EH (cell line): ENCODE data around the gene SLC30A1.

Experiments
- DNase-seq: peaks from one replicate; pipeline ENCODE4 v3.0.0-alpha.2; 2015; ENCODE audit warnings: low read depth

The SLC30A1 gene

DNA sequence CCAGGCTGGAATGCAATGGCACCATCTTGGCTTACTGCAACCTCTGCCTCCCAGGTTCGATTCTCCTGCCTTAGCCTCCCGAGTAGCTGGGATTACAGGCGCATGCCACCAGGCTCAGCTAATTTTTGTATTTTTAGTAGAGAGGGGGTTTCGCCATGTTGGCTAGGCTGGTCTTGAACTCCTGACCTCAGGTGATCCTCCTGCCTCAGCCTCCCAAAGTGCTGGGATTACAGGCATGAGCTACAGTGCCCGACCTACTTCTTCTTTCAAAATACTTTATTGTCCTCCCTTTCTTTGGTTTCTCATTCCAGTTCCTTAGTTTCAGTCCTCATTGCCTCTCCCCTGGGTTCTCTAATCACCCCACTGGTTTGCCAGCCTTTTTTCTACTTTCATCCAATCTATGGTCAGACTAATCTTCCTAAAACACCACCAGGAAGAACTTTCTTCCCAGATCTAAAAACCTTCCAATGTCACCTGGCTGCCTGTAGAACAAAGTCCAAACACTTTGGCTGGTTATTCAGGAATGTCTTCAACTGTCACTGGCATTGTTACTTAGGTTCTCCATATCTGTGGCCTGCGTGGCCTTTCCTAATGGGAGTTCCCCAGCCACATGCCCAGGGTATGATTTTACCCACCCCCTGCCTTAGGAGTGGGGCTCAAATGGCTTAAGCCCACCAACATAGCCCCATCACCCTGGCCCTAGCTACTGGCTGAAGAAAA lies 29.0 kb upstream of the SLC30A1 start:
- DNase-seq: no peak

DNA sequence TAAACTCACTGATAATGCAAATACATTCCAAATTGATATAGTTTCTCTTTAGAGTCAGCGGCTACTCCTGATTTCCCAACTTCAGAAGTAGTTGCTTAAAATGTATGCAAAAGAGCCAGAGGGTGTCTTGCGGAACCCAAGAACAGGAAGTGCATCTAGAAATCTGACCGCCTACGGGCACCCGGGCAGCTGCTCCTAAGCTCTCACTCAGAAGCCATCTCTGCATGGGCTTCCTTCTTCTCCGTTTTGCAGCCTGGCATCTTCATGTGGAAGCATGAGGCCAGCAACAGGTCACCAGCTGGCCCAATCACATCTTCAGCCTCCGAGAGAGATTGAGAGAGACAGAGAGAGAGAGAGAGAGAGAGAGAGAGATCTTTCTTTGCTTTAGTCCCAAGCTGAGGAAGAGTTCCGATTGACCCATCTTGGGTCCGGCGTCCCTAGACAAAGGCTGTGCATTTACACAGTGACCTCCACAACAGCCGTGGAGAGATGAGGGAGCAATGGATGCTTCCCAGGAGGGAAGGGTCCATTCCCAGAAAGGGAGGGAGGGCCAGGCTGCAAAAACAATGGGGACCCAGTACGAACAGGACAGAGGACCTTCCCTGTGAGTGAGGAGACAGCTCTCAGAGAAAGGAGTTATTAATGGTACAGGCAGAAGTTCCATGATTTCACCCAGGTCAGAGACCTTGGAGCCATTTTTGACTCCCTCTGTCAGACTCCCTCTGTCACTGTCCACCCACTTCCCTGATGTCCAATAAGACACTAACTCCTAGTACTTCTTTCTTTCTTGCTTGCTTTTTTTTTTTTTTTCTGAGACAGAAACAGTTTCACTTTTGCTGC lies 28.2 kb upstream of the SLC30A1 start:
- peak; percentile 26 for DNase-seq

DNA sequence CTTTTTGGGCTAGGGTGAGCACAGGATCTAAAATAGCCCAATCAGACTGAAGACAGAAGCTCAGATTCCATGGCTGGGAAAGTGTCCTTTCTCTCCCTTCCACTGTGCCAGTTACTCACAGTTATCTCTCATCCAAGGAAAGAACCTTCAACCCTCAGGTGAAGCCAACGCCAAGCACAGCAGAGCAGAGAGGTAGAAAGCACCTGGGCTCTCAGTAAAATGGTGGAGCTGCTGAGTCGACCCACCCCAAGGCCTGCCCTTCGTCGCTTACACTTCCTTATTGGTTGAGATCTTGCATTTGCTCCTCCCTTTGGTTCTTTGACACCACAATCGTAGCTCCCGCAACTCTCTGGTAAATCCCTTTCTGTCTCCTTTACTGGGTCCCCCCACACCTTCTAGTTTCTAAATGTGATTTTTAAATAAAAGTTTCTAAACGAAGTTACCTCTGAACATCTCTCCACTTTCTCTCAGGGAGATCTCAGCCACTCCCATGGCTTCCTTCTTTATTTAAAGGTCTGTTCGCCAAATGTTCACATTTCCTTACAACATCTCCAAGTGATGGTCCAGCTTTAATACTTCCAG lies 27.5 kb upstream of the SLC30A1 start:
- DNase-seq: no peak

DNA sequence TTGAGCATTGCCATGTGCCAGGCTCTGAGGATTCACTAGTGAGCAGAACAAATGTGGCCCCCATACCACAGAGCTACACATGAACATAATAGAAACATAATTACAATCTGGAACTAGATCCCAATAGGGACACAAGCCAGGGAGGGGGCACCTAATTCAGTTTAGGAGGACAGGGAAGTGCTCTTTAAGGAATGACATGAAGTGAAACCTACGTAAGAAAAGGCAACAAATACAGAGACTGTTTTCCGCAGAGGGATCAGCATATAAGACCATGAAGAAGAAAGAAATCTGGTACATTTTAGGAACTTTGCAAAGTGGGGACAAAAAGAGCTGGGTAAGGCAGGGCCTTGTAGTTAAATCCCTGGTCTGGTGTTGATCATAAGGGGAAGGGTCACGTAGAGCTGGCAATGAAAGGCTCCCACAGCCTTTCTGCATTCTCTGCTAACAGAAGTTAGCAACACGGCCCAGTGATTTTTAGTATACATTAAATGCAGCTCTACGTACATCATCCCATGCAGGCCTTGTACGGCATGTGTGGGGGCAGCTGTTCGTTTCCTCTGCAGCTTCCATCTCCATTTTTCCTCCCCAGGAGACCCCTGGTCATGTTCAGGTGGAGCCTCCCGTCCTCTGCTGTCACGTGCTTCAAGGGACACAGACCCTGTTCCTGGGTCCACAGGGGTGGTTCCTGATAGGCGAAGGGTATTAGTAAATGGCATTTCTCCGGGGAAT lies 26.8 kb upstream of the SLC30A1 start:
- no peak for DNase-seq

DNA sequence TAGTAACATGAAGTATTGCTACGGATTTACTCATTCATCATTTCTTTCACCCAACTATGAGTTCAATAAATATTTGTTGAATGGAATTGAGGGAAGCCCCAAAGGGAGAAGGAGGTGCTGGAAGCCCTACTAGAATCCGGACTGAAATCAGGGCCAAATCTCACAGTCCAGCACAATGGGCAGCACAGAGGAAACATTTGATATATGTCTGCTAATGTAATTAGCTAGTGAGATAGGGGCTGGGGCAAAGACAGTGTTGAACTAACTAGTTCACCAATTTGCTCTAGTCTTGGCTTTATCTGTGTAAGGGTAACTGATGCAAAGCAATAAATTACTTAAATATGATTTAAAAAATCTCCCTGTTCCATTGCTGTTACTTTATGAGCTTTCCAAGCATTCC lies 26.1 kb upstream of the SLC30A1 start:
- DNase-seq: no peak

DNA sequence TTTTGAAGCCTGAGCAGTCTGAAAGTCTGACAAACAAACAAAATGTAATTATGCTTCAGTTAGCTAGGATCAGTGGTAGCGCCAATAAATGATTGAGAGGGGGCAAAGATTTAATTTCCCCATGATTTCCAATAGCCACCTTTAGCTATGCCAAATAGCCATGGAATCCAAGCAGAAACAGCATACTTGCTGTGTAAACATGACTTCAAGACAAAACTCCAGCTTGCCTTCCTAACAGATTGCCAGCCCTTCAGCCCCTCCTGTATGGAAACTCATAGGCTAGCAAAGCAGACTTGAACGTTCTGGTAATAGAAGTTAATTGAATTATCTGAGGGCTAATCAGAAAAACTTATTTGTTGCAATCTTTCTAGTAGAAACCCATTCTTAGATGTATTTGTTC lies 25.6 kb upstream of the SLC30A1 start:
- DNase-seq: no peak

DNA sequence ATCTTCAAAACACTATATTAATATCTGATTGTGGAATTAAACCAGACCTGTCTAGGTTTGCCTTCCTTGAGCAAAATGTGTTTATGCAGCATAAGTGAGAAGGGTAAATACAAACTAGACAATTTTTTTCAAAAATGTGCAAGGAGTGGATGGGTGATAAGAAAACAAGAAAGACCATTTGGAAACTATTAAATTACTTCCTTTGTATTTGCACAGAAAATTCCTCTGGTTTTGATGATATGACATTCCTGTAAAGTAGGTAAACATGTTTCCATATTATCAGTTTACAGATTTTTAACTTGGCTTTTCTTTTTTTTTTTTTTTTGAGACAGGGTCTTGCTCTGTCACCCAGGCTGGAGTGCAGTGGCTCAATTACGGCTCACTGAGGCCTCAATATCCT lies 24.8 kb upstream of the SLC30A1 start:
- DNase-seq: no peak

DNA sequence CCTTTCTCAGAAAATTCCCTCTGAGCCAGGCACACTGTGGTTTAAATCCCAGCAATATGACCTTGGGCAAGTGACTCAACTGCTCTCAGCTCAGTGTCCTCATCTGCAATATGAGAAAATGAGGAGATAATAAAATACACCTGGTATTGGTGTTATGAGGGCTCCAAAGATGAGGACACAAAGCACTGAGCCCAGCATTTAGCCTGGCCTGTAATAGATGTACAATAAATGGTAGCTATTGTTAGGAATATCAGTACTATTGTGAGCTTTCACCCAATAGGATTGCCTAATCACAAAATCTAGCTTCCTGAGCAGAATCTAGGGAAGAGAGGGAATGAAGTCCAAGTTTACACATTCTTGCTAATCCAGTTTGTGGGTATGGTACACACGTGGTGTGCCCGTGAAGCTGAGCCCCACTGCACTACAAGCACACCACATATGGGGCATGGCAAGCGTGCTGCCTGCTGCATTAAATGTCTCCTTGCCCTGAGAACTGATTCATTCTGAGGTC lies 24.3 kb upstream of the SLC30A1 start:
- peak; percentile 68 for DNase-seq

DNA sequence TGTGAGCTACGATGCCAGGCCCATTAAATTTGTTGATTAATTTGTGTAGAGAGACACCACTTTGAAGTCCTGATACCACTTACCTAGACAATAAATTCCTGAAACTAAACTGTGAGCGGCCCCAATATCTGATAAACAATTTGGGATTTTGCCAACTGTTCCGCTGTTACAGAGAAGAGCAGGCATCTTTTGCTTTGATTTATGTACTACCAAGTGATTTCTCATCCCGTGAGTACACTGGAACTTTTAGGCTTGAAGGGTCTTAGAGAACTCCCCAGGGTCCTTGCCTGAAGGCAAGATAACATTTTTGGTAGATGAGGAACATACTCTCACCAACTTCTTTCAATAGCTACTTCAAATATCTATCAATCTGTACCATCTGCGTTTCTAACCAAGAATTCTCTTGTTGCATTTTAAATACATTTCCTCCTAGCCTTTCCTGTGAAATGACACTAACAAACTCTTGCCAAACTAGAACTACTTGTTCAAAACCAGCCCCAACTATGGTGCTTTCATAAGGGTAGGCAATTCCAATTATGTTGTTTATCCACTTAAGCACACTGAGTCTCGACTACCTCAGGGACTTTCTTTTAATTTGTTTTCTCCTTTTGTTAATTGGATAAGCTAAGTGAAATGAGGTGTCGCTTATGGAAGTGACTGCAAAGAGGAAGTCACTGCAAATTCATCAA lies 23.2 kb upstream of the SLC30A1 start:
- DNase-seq: peak; percentile 23

DNA sequence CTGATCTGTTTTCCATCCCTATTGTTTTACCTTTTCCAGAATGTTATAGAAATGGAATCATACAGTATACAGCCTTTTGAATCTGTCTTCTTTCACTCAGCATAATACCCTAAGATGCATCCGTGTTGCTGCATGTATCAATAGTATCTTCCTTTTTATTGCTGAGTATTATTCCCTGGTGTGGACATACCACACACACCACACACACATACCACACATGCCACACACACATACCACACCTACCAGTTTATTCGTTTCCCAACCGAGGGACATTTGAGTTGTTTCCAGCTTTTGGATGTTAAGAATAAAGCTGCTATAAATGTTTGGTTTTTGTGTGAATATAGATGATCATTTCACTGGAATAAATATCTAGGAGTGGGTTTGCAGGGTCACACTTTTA lies 22.2 kb upstream of the SLC30A1 start:
- peak; percentile 27 for DNase-seq

DNA sequence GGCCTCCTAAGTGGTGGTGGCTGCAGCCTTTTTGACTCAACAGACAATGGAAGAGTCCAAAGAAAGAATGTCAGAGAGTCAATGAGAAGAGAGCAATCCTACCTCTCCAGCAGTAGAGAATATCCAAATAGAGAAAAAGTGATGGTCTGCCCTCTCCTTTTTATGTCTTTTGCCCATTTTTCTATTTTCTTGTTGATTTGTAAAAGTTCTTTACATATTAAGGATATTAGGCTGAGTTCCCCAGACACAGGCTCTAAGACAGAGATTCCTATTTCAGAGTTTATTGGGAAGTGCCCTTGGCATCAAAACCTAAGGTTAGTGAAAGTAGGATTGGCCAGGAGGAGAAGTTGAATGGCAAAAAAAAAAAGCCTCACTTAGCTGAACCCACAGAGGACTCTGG lies 20.3 kb upstream of the SLC30A1 start:
- DNase-seq: no peak

DNA sequence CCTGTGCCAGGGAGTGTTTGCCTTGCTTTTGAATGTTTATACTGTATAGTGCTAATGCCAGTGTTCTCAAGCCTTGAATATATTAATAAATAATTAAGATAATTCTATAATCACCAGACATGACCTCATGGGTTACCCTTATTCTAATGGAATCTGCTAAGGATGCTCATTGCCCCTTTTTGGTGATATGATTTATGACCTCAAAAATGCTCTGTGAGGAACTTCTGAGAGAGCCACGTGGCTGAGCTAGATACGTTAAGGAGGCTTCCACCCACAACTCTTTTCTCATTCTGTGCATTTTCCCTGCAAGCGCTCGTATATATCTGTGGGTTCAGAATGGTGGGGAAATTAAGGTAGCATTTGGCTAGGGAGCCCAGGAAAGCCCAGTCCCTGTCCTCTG lies 19.6 kb upstream of the SLC30A1 start:
- peak; percentile 57 for DNase-seq

DNA sequence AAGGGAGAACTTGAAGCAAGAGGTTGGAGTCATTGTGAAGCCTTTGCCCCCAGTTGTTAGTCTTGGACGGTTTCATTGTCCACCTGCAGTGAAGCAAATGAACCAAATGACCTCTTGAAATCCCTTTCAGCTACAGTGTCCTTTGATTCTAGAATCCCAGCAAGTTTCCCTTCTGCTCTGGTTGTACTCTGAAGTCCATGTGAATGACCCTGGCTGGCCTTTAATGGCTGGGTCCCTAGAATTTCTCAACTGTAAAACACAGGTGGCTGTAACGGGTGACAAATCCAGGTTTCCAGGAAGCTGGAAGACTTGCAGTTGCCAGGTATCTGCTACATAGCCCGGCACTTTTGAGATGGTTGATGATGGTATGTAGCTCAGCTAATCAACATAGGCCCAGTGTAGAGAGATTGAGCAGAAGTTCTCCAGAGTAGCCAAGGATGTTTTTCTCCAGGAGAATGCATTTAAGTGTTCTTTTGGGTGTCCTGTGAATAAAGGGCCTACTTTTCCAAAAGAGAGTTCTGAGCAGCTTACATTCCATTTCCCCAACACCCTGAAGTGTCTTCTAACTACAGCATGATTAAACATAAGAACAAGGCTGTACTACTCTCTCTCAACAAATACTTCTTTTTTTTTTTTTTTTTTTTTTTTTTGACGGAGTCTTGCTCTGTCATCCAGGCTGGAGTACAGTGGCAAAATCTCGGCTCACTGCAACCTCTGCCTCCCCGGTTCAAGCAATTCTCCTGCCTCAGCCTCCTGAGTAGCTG lies 17.6 kb upstream of the SLC30A1 start:
- no peak for DNase-seq

DNA sequence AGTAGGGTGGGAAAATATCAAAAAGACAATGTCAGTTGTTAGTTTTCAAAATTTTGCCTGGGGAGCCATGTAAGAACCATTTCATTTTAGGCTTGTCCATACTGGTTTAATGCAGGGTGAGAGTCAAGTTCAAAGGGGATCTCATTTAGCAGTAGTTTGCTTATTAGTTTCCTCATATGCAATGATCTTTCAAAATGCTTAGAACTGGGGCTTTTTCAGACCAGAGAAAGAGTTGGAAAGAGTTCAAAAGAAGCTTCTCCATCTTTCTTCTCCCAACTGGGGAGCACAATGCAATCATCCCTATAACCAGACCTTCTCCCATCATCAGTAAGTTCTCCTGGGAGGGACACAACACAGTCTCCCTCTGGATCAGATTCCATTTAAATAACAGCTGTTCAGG lies 16.5 kb upstream of the SLC30A1 start:
- no peak for DNase-seq

DNA sequence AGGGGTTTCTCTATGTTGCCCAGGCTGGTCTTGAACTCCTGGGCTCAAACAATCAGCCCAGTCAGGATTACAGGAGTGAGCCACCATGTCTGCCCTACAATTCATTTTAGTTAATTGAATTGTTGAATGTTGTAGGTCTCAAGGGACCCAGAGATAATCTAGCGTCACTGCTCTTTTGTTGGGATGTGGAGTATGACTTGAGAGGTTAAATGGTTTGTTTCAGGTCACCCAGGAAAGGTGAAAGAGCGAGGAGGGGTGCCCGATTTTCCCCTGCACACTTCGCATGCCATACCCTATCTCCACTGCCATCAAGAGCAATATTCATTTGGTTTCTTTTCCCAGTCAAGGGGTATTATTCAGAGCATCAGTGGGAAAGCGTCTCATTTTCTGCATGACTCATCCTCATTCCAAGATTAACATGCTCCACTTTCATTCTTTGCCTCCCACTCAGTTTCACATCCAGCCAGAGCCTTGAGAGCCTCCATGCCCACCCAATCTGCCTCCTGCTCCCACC lies 13.1 kb upstream of the SLC30A1 start:
- peak; percentile 89 for DNase-seq

DNA sequence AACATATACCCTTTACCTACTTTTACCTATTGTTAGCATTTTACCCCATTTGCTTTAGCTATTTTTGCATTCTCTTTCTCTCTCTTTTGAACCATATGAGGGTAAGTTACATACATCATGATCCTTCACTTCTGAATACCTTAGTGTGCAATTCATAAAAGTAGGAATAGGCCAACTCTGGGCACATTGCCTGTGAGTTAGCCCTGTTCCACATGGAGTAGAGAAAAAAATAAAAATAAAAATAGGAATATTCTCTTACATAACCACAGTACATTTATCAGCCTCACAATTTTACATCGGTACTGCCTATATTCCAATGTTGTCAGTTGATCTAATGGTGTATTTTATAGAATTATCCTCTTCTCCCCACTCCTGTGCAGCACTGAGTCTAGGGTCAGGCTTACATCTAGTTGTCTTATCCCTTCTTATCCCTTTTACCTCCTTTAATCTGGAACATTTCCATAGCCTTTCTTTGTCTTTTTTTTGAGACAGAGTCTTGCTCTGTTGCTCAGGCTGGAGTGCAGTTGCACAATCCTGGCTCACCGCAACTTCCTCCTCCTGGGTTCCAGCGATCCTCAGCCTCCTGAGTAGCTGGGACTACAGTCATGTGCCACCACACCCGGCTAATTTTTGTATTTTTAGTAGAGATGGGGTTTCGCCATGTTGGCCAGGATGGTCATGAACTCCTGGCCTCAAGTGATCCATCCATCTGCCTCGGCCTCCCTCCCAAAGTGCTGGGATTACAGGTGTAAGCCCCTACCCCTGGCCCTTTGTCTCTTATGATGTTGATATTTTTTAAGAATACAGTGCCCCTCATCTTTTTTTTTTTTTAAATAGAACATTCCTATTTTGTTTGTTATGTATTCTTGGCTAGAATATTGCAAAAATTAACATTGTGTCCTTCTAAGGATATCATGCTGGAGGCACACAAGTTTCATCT lies 11.1 kb upstream of the SLC30A1 start:
- peak; percentile 61 for DNase-seq

DNA sequence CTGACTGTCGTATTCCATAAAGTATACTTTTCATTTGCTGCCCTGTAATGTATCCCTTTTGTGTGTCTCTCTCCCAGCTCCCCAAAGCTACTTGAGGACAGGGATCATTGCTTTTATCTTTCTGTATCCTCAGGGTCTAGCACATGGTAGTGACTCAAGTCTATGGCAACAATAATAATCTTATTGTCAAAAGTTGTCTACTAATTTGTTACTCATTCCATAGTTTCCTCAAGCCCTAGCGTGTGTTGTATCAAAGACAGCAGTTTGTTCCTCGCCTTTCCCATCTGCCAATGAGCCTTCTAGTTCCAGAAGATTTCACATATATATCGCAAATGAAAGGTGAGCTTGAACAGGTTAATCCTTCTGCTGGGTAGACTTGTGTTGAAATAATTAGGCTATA lies 9.8 kb upstream of the SLC30A1 start:
- DNase-seq: no peak

DNA sequence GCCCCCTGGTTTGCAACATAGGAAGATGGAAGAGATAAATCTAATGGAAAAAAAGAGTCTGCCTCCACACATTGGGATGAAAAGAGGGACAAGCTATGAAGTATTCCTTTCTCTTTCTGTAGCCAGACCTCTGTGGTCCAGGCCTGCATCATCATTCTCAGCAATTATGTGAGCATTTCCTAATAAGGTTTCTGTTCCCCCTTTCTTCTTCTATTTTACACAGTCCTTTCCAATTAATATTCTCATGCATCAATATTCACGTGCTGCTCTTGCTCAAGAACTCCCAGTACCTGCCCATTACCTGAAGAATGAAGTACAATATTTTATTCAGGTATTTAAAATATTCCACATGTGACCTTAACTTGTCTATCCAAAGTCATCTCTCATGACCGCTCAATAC lies 8.2 kb upstream of the SLC30A1 start:
- no peak for DNase-seq

DNA sequence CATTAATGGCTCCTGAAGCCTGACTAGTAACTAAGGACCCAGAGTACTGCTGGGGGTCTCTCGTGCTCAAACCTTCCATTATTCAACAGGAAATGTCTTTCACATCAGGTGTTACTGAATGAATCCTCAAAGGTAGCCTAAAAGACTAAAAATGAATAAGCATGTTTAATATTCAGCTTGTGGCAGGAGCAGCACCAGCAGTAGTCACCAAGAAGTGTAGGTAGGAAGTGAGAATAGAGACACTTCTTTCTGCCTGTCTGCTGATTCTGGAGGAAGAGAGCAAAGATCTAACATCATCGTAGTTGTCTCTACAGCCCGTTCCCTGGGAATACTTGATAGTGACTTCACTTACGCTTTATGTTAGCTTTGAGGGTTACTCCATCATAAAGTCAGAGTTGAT lies 7.6 kb upstream of the SLC30A1 start:
- no peak for DNase-seq
